K562 (cell line): ENCODE data around the gene SGPL1. TPM values are rescaled to one million over a fixed set of nuclear protein-coding genes. Genes with fewer than 3 reads are reported as not detected.

Experiments used
- BACH1 ChIP-seq: fragments of 200-800 bp; sonication (Bioruptor generic); IDR thresholded peaks from 2 replicates; pipeline ENCODE4 v1.6.1; 2016; ENCODE audit warnings: missing genetic modification characterization, missing compliant biosample characterization
- BRD4 ChIP-seq: fragments of 200-600 bp; sonication (generic); IDR thresholded peaks from 2 replicates; pipeline ENCODE4 v1.6.1; 2017; ENCODE audit warnings: inconsistent platforms
- CBX1 ChIP-seq: sonication (generic); IDR thresholded peaks from 2 replicates; pipeline ENCODE4 v1.6.1; 2016; ENCODE audit warnings: antibody characterized with exemption, low read depth, mild to moderate bottlenecking
- EWSR1 ChIP-seq: fragments of 450-650 bp; IDR thresholded peaks from 2 replicates; pipeline ENCODE4 v1.6.1; 2018; ENCODE audit warnings: borderline replicate concordance, mild to moderate bottlenecking, low read depth, moderate library complexity; ENCODE audit not compliant: partially characterized antibody
- GATAD2B ChIP-seq: fragments of 450-650 bp; IDR thresholded peaks from 2 replicates; pipeline ENCODE4 v1.6.1; 2017; ENCODE audit warnings: mild to moderate bottlenecking, borderline replicate concordance
- HDGF ChIP-seq: fragments of 450-650 bp; IDR thresholded peaks from 2 replicates; pipeline ENCODE4 v1.6.1; 2016
- HNRNPK ChIP-seq: fragments of 200-400 bp; formaldehyde crosslinking; IDR thresholded peaks from one replicate; pipeline ENCODE4 v1.6.1; 2018; ENCODE audit warnings: mild to moderate bottlenecking, low read depth, low read length; ENCODE audit not compliant: poor library complexity, severe bottlenecking
- LEF1 ChIP-seq: fragments of 450-650 bp; IDR thresholded peaks from 2 replicates; pipeline ENCODE4 v1.6.1; 2016; ENCODE audit warnings: mild to moderate bottlenecking
- MBD1 ChIP-seq: fragments of 250-450 bp; sonication (Bioruptor Pico); IDR thresholded peaks from 2 replicates; pipeline ENCODE4 v1.8.0; 2022; ENCODE audit warnings: inconsistent platforms
- NCOA1 ChIP-seq: fragments of 450-650 bp; IDR thresholded peaks from 2 replicates; pipeline ENCODE4 v1.6.1; 2016; ENCODE audit warnings: low read depth
- NFATC3 ChIP-seq: fragments of 450-650 bp; IDR thresholded peaks from 2 replicates; pipeline ENCODE4 v1.6.1; 2017; ENCODE audit warnings: mild to moderate bottlenecking
- NFE2 ChIP-seq: IDR thresholded peaks from 2 replicates; pipeline ENCODE4 v1.6.1; 2014; ENCODE audit warnings: antibody characterized with exemption, low read depth
- NFIC ChIP-seq: fragments of 450-650 bp; IDR thresholded peaks from 2 replicates; pipeline ENCODE4 v1.6.1; 2017; ENCODE audit warnings: mild to moderate bottlenecking, inconsistent platforms
- NFRKB ChIP-seq: fragments of 450-650 bp; IDR thresholded peaks from 2 replicates; pipeline ENCODE4 v1.6.1; 2016; ENCODE audit warnings: low read depth
- POLR3G ChIP-seq: IDR thresholded peaks from 2 replicates; pipeline ENCODE4 v1.6.1; 2011; ENCODE audit not compliant: insufficient read length, insufficient replicate concordance; ENCODE audit errors: extremely low read depth
- PYGO2 ChIP-seq: fragments of 450-650 bp; IDR thresholded peaks from 2 replicates; pipeline ENCODE4 v1.6.1; 2016; ENCODE audit warnings: mild to moderate bottlenecking, missing genetic modification characterization, moderate library complexity, missing compliant biosample characterization
- RB1 ChIP-seq: fragments of 450-650 bp; IDR thresholded peaks from 2 replicates; pipeline ENCODE4 v1.6.1; 2017; ENCODE audit warnings: low read depth, mild to moderate bottlenecking
- RBM17 ChIP-seq: fragments of 200-400 bp; formaldehyde crosslinking; IDR thresholded peaks from 2 replicates; pipeline ENCODE4 v1.6.1; 2017; ENCODE audit warnings: low read depth, mild to moderate bottlenecking, low read length, borderline replicate concordance
- RBM39 ChIP-seq: fragments of 200-400 bp; formaldehyde crosslinking; optimal IDR thresholded peaks from 2 replicates; pipeline ENCODE3; 2018; ENCODE audit warnings: low read depth, low read length
- RCOR1 ChIP-seq, 2 experiments: IDR thresholded peaks; 2 replicates each; pipeline ENCODE4 v1.6.1; 2012; ENCODE audit warnings: low read depth in 2 of 2, low read length in 2 of 2, borderline replicate concordance in 1 of 2, improper control_type of control experiment in 1 of 2
- TAF1 ChIP-seq: IDR thresholded peaks from 2 replicates; pipeline ENCODE4 v1.6.1; 2011; ENCODE audit warnings: mild to moderate bottlenecking, low read length, moderate library complexity; ENCODE audit not compliant: insufficient read depth, control insufficient read depth, severe bottlenecking; ENCODE audit errors: extremely low read depth
- UBTF ChIP-seq, 2 experiments: IDR thresholded peaks; 2 replicates each; pipeline ENCODE4 v1.6.1; 2012; ENCODE audit warnings: improper control_type of control experiment in 2 of 2, low read depth in 2 of 2, low read length in 2 of 2, borderline replicate concordance in 1 of 2
- ZKSCAN8 ChIP-seq: fragments of 200-800 bp; sonication (Bioruptor generic); IDR thresholded peaks from 2 replicates; pipeline ENCODE4 v1.6.1; 2016; ENCODE audit warnings: missing genetic modification characterization, missing compliant biosample characterization
- ZNF184 ChIP-seq: sonication (generic); formaldehyde crosslinking; IDR thresholded peaks from 2 replicates; pipeline ENCODE4 v1.5.0; 2020; ENCODE audit warnings: missing genetic modification reagents
- ZNF24 ChIP-seq: fragments of 450-650 bp; IDR thresholded peaks from 2 replicates; pipeline ENCODE4 v1.6.1; 2016
- ZNF384 ChIP-seq: IDR thresholded peaks from 2 replicates; pipeline ENCODE4 v1.6.1; 2012; ENCODE audit warnings: low read depth, low read length, improper control_type of control experiment
- ZNF431 ChIP-seq: sonication (generic); formaldehyde crosslinking; IDR thresholded peaks from 2 replicates; pipeline ENCODE4 v1.8.0; 2022; ENCODE audit warnings: mild to moderate bottlenecking, missing genetic modification reagents
- ZNF766 ChIP-seq: fragments of 200-800 bp; sonication (Bioruptor generic); conservative IDR thresholded peaks from 2 replicates; pipeline ENCODE4 v1.6.1; 2016; ENCODE audit warnings: missing genetic modification characterization, missing compliant biosample characterization
- polyA plus RNA-seq, 8 experiments: library from polyadenylated mRNA; depleted of rRNA in 4 of 8; stranded (reverse) in 5 of 8; unstranded in 3 of 8; fragments of >200 nt; fragmentation: Nextera tagmentation in 2 of 8; fragmentation: Illumina TruSeq in 1 of 8; extraction: Ambion mirVana in 2 of 8; extraction: Trizol in 1 of 8; gene quantifications; 2 replicates each; pipeline versions ENCODE4 v1.2.1 to v1.2.3, GENCODE V29; 2011 to 2014; ENCODE audit warnings: inconsistent platforms in 1 of 8, missing spikeins in 1 of 8
- total RNA-seq, 7 experiments: library from RNA; depleted of rRNA in 6 of 7; stranded (reverse); fragments of >200 nt in 6 of 7; fragmentation: Illumina TruSeq in 2 of 7; extraction: Trizol in 2 of 7; gene quantifications; 2 replicates each; pipeline versions ENCODE4 v1.2.1 to v1.2.3, GENCODE V29; 2011 to 2021; ENCODE audit warnings: low replicate concordance in 1 of 7

Gene SGPL1
- total and polyA plus RNA-seq, 9 of the 15 experiments (the other 6 are each of a cell fraction or from before 2014, with no cell fraction given): 6.0 to 18.0 (median 8.7) TPM

- TF ChIP-seq TAF1 (peak; percentile 56), PYGO2 (tag) (no peak), RCOR1 (IDR thresholded peaks at IDR 0.05; ENCODE audit: borderline replicate concordance in 1 of 2, low read depth in 2 of 2, low read length in 2 of 2) (peak in 1 of 2 experiments; percentile 67; a peak in 2 of 4 replicates), RBM39 (no peak), EWSR1 (no peak), MBD1 (CRISPR knock-in tag) (no peak), NFATC3 (no peak), RBM17 (no peak), ZNF431 (CRISPR knock-in tag) (no peak), POLR3G (no peak), ZNF766 (CRISPR knock-in tag) (peak; percentile 82; the same call in 1 of the 2 replicates), CBX1 (peak; percentile 48; the same call in 1 of the 2 replicates), HNRNPK (no peak), LEF1 (no peak), ZNF384 (no peak), ZNF184 (CRISPR knock-in tag) (no peak), NFIC (no peak), RB1 (peak; percentile 96), BRD4 (no peak), HDGF (no peak), NCOA1 (no peak), ZNF24 (peak; percentile 45; the same call in 1 of the 2 replicates), ZKSCAN8 (CRISPR knock-in tag) (no peak), NFRKB (no peak), BACH1 (tag) (no peak), UBTF (IDR thresholded peaks at IDR 0.05; ENCODE audit: borderline replicate concordance in 1 of 2, low read depth in 2 of 2, low read length in 2 of 2) (peak in 1 of 2 experiments; percentile 5; a peak in 1 of 4 replicates), NFE2 (no peak), GATAD2B (peak; percentile 98)
These were observed at the start of gene SGPL1 (continued) for GRCh38 chr10:70815504-70816219.
